Upper lobe of left lung (tissue), 4 donors: ENCODE data around the gene CCM2.

Experiments used
- CTCF ChIP-seq, 6 experiments: fragments of 450-650 bp in 4 of 6; fragments of 200-600 bp in 2 of 6; sonication (generic) in 2 of 6; IDR thresholded peaks; one replicate each; pipeline ENCODE4 v1.5.1; 2016 to 2019; ENCODE audit warnings: antibody characterized with exemption in 6 of 6
- EP300 ChIP-seq, 4 donors: sonication (generic); formaldehyde crosslinking; IDR thresholded peaks; one replicate each; pipeline ENCODE4 v1.5.1; 2017; ENCODE audit warnings: antibody characterized with exemption in 4 of 4, control low read depth in 2 of 4
- POLR2A ChIP-seq, 4 donors: fragments of 450-650 bp; IDR thresholded peaks; one replicate each; pipeline ENCODE4 v1.5.1; 2016 to 2017; ENCODE audit warnings: antibody characterized with exemption in 4 of 4, mild to moderate bottlenecking in 2 of 4
- POLR2AphosphoS5 ChIP-seq, 2 donors: sonication (generic); formaldehyde crosslinking; IDR thresholded peaks; one replicate each; pipeline ENCODE4 v1.5.1; 2017; ENCODE audit warnings: antibody characterized with exemption in 2 of 2

DNA sequence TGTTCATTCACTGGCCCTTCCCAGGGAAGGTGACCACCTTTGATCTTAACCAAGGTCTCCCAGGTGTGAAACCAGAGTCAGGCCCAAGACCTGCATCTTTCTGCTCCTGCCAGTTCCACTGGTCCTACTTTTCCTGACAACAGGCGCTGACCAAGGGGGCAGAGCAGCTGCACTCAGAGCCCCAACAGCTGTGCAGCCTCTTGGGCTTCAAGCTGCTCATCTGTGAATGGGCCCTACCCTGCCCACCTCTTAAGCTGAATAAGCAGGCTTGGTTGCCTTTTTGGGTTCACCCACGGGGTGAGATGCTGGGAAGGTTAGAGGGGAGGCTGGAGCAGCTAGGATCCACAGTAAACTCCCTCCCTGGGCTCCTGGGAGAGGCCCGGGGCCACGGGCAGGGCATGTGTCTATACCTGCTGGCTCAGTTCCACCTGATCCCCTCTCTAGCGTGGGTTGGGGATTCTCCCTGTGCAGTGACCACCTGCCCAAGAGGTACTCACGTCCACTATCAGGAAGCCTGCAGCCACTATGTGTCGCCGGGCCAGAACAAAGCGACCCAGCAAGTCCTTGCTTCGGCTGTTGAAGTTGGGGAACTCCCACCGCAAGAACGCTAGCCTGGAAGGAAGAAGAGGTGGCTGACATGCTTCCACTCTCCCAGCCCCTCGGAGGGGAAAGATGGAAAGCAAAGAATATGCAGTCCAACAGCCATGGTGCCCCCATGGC is 100.9 kb downstream of the CCM2 start:
- TF ChIP-seq EP300 (IDR thresholded peaks at IDR 0.05) (no peak), CTCF (IDR thresholded peaks at IDR 0.05) (no peak), POLR2AphosphoS5 (IDR thresholded peaks at IDR 0.05) (no peak), POLR2A (IDR thresholded peaks at IDR 0.05) (no peak)
